H1 (cell line): Measurements from ENCODE around the gene PBX1. TPM values are rescaled to one million over a fixed set of nuclear protein-coding genes. Genes with fewer than 3 reads are reported as not detected.

Source experiments
- MAX ChIP-seq: IDR thresholded peaks from 2 replicates; pipeline ENCODE4 v1.6.1; 2012; ENCODE audit warnings: inconsistent platforms
- SUZ12 ChIP-seq: fragments of 200-600 bp; sonication (generic); IDR thresholded peaks from 2 replicates; pipeline ENCODE4 v1.6.1; 2012; ENCODE audit warnings: mild to moderate bottlenecking, inconsistent platforms, low read length, moderate library complexity, mixed read lengths
- polyA plus RNA-seq, 7 experiments: library from polyadenylated mRNA; depleted of rRNA in 3 of 7; stranded (reverse) in 5 of 7; unstranded in 2 of 7; fragments of >200 nt in 5 of 7; fragments of 200-250 nt in 2 of 7; gene quantifications; 1 replicate in 5 of 7; 2 replicates in 1 of 7; 4 replicates in 1 of 7; pipeline versions ENCODE4 v1.2.1 to v1.2.3, GENCODE V29; 2011 to 2013; ENCODE audit warnings: missing spikeins in 2 of 7, mixed read lengths in 2 of 7
- total RNA-seq: library from RNA; stranded (reverse); fragmentation: NEBNext Ultra II Directional; extraction: Animal tissue kit (Norgen Biotek cat#: 25700); gene quantifications from 2 replicates; pipeline ENCODE4 v1.2.1, GENCODE V29; 2021

Gene PBX1
- total and polyA plus RNA-seq, 2 of the 8 experiments (the other 6 are each of a cell fraction or from before 2014, with no cell fraction given): 87.4 to 124 TPM

GRCh38 chr1:164518692-164519332 lies 40.2 kb upstream of the PBX1 start (continued):
- TF ChIP-seq MAX (peak; percentile 48; the same call in 1 of the 2 replicates), SUZ12 (no peak)
